Liver (tissue), 9 donors: ENCODE results near the gene FAM210A. TPM values are rescaled to one million over a fixed set of nuclear protein-coding genes. Genes with fewer than 3 reads are reported as not detected.

Experiments
- DNase-seq: peaks from one replicate; pipeline ENCODE4 v3.0.0-alpha.2; 2017; ENCODE audit warnings: low spot score
- H3K27ac ChIP-seq, 2 donors: one replicate each; pipeline ENCODE4 v1.7.0; 2013; ENCODE audit warnings: inconsistent platforms in 2 of 2, low read length in 2 of 2, control low read depth in 1 of 2, low read depth in 1 of 2, mild to moderate bottlenecking in 1 of 2
- H3K27me3 ChIP-seq, 4 donors: one replicate each; pipeline versions ENCODE4 v1.6.1 to v1.7.0; 2013; ENCODE audit warnings: low read length in 3 of 4, inconsistent platforms in 1 of 4, mild to moderate bottlenecking in 1 of 4, moderate library complexity in 1 of 4; ENCODE audit not compliant: control insufficient read depth in 4 of 4, insufficient read depth in 4 of 4
- H3K36me3 ChIP-seq, 4 donors: one replicate each; pipeline versions ENCODE4 v1.6.1 to v1.7.0; 2013; ENCODE audit warnings: low read length in 3 of 4, mild to moderate bottlenecking in 3 of 4, low read depth in 1 of 4, moderate library complexity in 1 of 4; ENCODE audit not compliant: control insufficient read depth in 4 of 4, insufficient read depth in 3 of 4
- H3K4me1 ChIP-seq, 4 donors: one replicate each; pipeline versions ENCODE4 v1.6.1 to v1.7.0; 2013; ENCODE audit warnings: low read length in 3 of 4, mild to moderate bottlenecking in 3 of 4, moderate library complexity in 1 of 4; ENCODE audit not compliant: control insufficient read depth in 4 of 4, insufficient read depth in 4 of 4
- H3K4me3 ChIP-seq, 3 donors: one replicate each; pipeline versions ENCODE4 v1.6.1 to v1.7.0; 2013; ENCODE audit warnings: low read length in 3 of 3, control low read depth in 1 of 3, low read depth in 1 of 3, mild to moderate bottlenecking in 1 of 3
- H3K9ac ChIP-seq, 2 donors: one replicate each; pipeline ENCODE4 v1.7.0; 2013; ENCODE audit warnings: low read length in 2 of 2, mild to moderate bottlenecking in 2 of 2, moderate library complexity in 2 of 2, control low read depth in 1 of 2, low read depth in 1 of 2
- H3K9me3 ChIP-seq, 4 donors: one replicate each; pipeline versions ENCODE4 v1.6.1 to v1.7.0; 2013; ENCODE audit warnings: low read length in 3 of 4; ENCODE audit not compliant: control insufficient read depth in 4 of 4
- EGR1 ChIP-seq, 2 donors: IDR thresholded peaks; 2 replicates each; pipeline ENCODE4 v1.6.1; 2016 to 2018; ENCODE audit warnings: antibody characterized with exemption in 2 of 2, low read depth in 2 of 2
- FOXA1 ChIP-seq: IDR thresholded peaks from 2 replicates; pipeline ENCODE4 v1.6.1; 2016; ENCODE audit warnings: antibody characterized with exemption
- FOXA2 ChIP-seq: IDR thresholded peaks from 2 replicates; pipeline ENCODE4 v1.6.1; 2016; ENCODE audit warnings: antibody characterized with exemption
- GABPA ChIP-seq, 2 donors: IDR thresholded peaks in 1 of 2; conservative IDR thresholded peaks in 1 of 2; 2 replicates each; pipeline ENCODE4 v1.6.1; 2016; ENCODE audit warnings: antibody characterized with exemption in 2 of 2, mild to moderate bottlenecking in 1 of 2, moderate library complexity in 1 of 2
- HNF4A ChIP-seq, 2 donors: conservative IDR thresholded peaks; 2 replicates each; pipeline ENCODE4 v1.6.1; 2016; ENCODE audit warnings: antibody characterized with exemption in 2 of 2, mild to moderate bottlenecking in 2 of 2
- HNF4G ChIP-seq: IDR thresholded peaks from 2 replicates; pipeline ENCODE4 v1.6.1; 2016; ENCODE audit warnings: antibody characterized with exemption
- JUND ChIP-seq, 2 donors: IDR thresholded peaks; 2 replicates each; pipeline ENCODE4 v1.6.1; 2016; ENCODE audit warnings: antibody characterized with exemption in 2 of 2
- NR2F2 ChIP-seq: IDR thresholded peaks from 2 replicates; pipeline ENCODE4 v1.6.1; 2016; ENCODE audit warnings: antibody characterized with exemption
- RAD21 ChIP-seq, 2 donors: IDR thresholded peaks; 2 replicates each; pipeline ENCODE4 v1.6.1; 2016; ENCODE audit warnings: antibody characterized with exemption in 2 of 2, mild to moderate bottlenecking in 2 of 2
- RXRA ChIP-seq, 2 donors: IDR thresholded peaks; 2 replicates each; pipeline ENCODE4 v1.6.1; 2017 to 2018; ENCODE audit warnings: antibody characterized with exemption in 2 of 2, mild to moderate bottlenecking in 1 of 2
- SP1 ChIP-seq: IDR thresholded peaks from 2 replicates; pipeline ENCODE4 v1.6.1; 2018; ENCODE audit warnings: antibody characterized with exemption, mild to moderate bottlenecking
- TAF1 ChIP-seq: conservative IDR thresholded peaks from 2 replicates; pipeline ENCODE4 v1.6.1; 2016; ENCODE audit warnings: antibody characterized with exemption, mild to moderate bottlenecking
- YY1 ChIP-seq: IDR thresholded peaks from 2 replicates; pipeline ENCODE4 v1.6.1; 2016; ENCODE audit warnings: antibody characterized with exemption, mild to moderate bottlenecking
- WGBS: extraction: QIAGEN DNeasy Blood & Tissue Kit; methylation state at CpG from one replicate; pipeline ENCODE4 v1.1.7; 2013; 5-methylcytosine and 5-hydroxymethylcytosine counted together
- polyA plus RNA-seq, 2 donors: library from polyadenylated mRNA; stranded (reverse) in 1 of 2; unstranded in 1 of 2; fragments of 200-250 nt in 1 of 2; fragments of >200 nt in 1 of 2; fragmentation: Nextera tagmentation in 1 of 2; extraction: Ambion mirVana in 1 of 2; gene quantifications; one replicate each; pipeline versions ENCODE4 v1.2.1 to v1.2.3, GENCODE V29; 2013 to 2015
- total RNA-seq, 2 donors: library from RNA; depleted of rRNA; stranded (reverse); fragments of >200 nt; gene quantifications; one replicate each; pipeline ENCODE4 v1.2.3, GENCODE V29; 2014
- TF ChIP-seq, protein P1 (sequence below): IDR thresholded peaks from 2 replicates; pipeline ENCODE4 v1.6.1; 2016; ENCODE audit warnings: antibody characterized with exemption
- TF ChIP-seq, protein P2 (sequence below): IDR thresholded peaks from 2 replicates; pipeline ENCODE4 v1.6.1; 2016; ENCODE audit warnings: antibody characterized with exemption, mild to moderate bottlenecking
- TF ChIP-seq, protein P3 (sequence below): IDR thresholded peaks from 2 replicates; pipeline ENCODE4 v1.6.1; 2016; ENCODE audit warnings: antibody characterized with exemption
- TF ChIP-seq, protein P4 (sequence below): IDR thresholded peaks from 2 replicates; pipeline ENCODE4 v1.6.1; 2016; ENCODE audit warnings: antibody characterized with exemption
- TF ChIP-seq, protein P5 (sequence below): fragments of 150-350 bp; IDR thresholded peaks from 2 replicates; pipeline ENCODE4 v1.5.1; 2017; ENCODE audit warnings: improper control_type of control experiment, low read depth, low read length; ENCODE audit not compliant: missing input control
- donor health status: healthy.
- donor health status: healthy.
- donor health status: healthy.
- donor health status: healthy.
- donor health status: healthy.

The FAM210A gene
- total and polyA plus RNA-seq, 4 donors = 10.5 to 18.3 (median 12.5) TPM

DNA sequence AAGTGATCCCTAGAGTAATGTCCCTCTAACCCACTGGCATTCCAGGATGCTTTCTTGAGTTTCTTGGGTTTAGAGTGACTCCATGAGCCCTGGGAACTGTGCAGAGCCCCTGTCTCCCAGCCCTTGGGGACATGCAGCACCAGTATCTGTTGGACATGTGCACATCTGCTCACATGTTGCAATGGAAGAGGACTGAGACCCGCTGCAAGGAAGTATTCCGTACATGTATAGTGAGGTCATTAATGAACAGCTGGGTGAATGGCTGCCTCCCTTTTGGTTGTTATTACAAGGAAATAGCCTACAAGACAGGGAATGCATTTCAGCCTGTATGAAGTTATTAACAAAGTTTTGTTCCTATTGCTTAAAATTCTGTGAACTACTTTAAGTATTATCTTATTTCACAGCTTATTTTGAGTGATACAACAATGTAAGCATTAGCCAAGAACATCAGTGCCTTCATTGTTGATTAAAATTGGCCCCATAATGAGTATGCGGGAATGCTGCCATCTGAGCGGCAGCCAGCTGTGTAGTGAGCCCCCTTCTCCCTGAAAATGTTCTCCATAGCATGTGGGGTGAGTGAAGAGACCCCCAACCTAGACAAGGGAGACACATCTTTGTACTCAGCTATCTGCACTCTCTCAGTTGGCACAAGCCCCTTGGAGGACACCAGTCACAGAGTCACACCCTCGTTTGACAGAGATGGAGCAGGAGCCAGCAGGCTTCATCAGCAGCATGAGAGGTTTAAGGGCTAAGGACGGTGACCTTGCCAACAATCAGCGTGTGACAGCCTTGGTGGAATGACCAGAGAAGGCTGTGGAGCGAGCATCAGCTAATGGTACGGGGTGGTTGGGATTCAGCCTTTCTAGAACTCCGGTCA, 87.4 kb downstream of the FAM210A start:
- Histone ChIP-seq H3K36me3 (peaks cover 0 to 3% (median 0%) of the 10 kb centered on the region in 4 donors), H3K27me3 (no peaks in the 10 kb centered on the region), H3K9me3 (no peaks in the 10 kb centered on the region), H3K4me3 (no peak overlapping the region), H3K4me1 (no peaks in the 10 kb centered on the region), H3K9ac (no peak overlapping the region), H3K27ac (no peak overlapping the region)
- 94% methylated on average over 10 of the region's 10 CpGs for WGBS
- TF ChIP-seq HNF4A (conservative IDR thresholded peaks at IDR 0.05) (no peak), GABPA (IDR thresholded peaks at IDR 0.05 in 1 of 2, conservative IDR thresholded peaks at IDR 0.05 in 1 of 2) (no peak), TAF1 (no peak), FOXA1 (no peak), RXRA (IDR thresholded peaks at IDR 0.05) (no peak), NR2F2 (no peak), YY1 (no peak), FOXA2 (no peak), RAD21 (IDR thresholded peaks at IDR 0.05) (no peak), EGR1 (IDR thresholded peaks at IDR 0.05; ENCODE audit: low read depth in 2 of 2) (no peak)
- TF ChIP-seq, protein P1, sequence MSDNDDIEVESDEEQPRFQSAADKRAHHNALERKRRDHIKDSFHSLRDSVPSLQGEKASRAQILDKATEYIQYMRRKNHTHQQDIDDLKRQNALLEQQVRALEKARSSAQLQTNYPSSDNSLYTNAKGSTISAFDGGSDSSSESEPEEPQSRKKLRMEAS = no peak
- no peak for DNase-seq

DNA sequence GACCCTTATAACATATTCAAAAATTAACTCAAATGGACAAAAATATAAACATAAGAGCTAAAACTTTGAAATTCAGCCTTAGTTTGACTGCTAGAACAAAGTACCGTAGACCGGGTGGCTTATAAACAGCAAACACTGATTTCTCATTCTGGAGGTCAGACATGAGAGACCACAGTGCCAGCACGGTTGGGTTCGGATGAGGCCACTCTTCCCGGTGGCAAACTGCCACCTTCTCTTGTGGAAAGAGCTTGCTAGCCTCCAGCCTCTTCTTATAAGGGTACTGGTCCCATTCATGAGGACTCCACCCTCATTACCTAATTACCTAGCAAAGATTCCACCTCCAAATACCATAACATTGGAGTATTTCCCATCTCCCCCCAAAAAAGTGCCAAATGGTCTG, 91.3 kb downstream of the FAM210A start:
- Histone ChIP-seq H3K4me3 (no peak overlapping the region), H3K27me3 (no peaks in the 10 kb centered on the region), H3K4me1 (no peaks in the 10 kb centered on the region), H3K9ac (no peak overlapping the region), H3K9me3 (peaks cover 2 to 9% (median 6%) of the 10 kb centered on the region in 4 donors), H3K27ac (no peak overlapping the region), H3K36me3 (peaks cover 0 to 15% (median 3%) of the 10 kb centered on the region in 4 donors)
- DNase-seq = no peak
- no peak for TF ChIP-seq YY1
- TF ChIP-seq, protein P2, sequence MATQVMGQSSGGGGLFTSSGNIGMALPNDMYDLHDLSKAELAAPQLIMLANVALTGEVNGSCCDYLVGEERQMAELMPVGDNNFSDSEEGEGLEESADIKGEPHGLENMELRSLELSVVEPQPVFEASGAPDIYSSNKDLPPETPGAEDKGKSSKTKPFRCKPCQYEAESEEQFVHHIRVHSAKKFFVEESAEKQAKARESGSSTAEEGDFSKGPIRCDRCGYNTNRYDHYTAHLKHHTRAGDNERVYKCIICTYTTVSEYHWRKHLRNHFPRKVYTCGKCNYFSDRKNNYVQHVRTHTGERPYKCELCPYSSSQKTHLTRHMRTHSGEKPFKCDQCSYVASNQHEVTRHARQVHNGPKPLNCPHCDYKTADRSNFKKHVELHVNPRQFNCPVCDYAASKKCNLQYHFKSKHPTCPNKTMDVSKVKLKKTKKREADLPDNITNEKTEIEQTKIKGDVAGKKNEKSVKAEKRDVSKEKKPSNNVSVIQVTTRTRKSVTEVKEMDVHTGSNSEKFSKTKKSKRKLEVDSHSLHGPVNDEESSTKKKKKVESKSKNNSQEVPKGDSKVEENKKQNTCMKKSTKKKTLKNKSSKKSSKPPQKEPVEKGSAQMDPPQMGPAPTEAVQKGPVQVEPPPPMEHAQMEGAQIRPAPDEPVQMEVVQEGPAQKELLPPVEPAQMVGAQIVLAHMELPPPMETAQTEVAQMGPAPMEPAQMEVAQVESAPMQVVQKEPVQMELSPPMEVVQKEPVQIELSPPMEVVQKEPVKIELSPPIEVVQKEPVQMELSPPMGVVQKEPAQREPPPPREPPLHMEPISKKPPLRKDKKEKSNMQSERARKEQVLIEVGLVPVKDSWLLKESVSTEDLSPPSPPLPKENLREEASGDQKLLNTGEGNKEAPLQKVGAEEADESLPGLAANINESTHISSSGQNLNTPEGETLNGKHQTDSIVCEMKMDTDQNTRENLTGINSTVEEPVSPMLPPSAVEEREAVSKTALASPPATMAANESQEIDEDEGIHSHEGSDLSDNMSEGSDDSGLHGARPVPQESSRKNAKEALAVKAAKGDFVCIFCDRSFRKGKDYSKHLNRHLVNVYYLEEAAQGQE = no peak
- no peak for TF ChIP-seq TAF1
- no peak for TF ChIP-seq HNF4G
- TF ChIP-seq, protein P3, sequence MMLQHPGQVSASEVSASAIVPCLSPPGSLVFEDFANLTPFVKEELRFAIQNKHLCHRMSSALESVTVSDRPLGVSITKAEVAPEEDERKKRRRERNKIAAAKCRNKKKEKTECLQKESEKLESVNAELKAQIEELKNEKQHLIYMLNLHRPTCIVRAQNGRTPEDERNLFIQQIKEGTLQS = no peak
- no peak for TF ChIP-seq NR2F2
- TF ChIP-seq EGR1 (IDR thresholded peaks at IDR 0.05; ENCODE audit: low read depth in 2 of 2) = no peak
- TF ChIP-seq, protein P4, sequence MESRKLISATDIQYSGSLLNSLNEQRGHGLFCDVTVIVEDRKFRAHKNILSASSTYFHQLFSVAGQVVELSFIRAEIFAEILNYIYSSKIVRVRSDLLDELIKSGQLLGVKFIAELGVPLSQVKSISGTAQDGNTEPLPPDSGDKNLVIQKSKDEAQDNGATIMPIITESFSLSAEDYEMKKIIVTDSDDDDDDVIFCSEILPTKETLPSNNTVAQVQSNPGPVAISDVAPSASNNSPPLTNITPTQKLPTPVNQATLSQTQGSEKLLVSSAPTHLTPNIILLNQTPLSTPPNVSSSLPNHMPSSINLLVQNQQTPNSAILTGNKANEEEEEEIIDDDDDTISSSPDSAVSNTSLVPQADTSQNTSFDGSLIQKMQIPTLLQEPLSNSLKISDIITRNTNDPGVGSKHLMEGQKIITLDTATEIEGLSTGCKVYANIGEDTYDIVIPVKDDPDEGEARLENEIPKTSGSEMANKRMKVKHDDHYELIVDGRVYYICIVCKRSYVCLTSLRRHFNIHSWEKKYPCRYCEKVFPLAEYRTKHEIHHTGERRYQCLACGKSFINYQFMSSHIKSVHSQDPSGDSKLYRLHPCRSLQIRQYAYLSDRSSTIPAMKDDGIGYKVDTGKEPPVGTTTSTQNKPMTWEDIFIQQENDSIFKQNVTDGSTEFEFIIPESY = no peak
- no peak for TF ChIP-seq GABPA (IDR thresholded peaks at IDR 0.05 in 1 of 2, conservative IDR thresholded peaks at IDR 0.05 in 1 of 2)
- no peak for TF ChIP-seq FOXA1
- no peak for TF ChIP-seq SP1
- no peak for TF ChIP-seq RXRA (IDR thresholded peaks at IDR 0.05)
- TF ChIP-seq, protein P5, sequence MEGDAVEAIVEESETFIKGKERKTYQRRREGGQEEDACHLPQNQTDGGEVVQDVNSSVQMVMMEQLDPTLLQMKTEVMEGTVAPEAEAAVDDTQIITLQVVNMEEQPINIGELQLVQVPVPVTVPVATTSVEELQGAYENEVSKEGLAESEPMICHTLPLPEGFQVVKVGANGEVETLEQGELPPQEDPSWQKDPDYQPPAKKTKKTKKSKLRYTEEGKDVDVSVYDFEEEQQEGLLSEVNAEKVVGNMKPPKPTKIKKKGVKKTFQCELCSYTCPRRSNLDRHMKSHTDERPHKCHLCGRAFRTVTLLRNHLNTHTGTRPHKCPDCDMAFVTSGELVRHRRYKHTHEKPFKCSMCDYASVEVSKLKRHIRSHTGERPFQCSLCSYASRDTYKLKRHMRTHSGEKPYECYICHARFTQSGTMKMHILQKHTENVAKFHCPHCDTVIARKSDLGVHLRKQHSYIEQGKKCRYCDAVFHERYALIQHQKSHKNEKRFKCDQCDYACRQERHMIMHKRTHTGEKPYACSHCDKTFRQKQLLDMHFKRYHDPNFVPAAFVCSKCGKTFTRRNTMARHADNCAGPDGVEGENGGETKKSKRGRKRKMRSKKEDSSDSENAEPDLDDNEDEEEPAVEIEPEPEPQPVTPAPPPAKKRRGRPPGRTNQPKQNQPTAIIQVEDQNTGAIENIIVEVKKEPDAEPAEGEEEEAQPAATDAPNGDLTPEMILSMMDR = no peak
- TF ChIP-seq RAD21 (IDR thresholded peaks at IDR 0.05) = no peak
- TF ChIP-seq JUND (IDR thresholded peaks at IDR 0.05) = no peak
- no peak for TF ChIP-seq FOXA2
- no peak for TF ChIP-seq HNF4A (conservative IDR thresholded peaks at IDR 0.05)
- TF ChIP-seq, protein P1 = no peak
- WGBS = 51% methylated on average over 5 of the region's 5 CpGs
